Glutamatergic neuron (in vitro differentiated cells): ENCODE measurements around the gene SLC22A3. TPM values are rescaled to one million over a fixed set of nuclear protein-coding genes. Genes with fewer than 3 reads are reported as not detected.

Source experiments
- DNase-seq: peaks from one replicate; pipeline ENCODE4 v3.0.0; 2022
- H3K27ac Mint-ChIP-seq: one replicate; pipeline ENCODE4 v1.8.0; 2020; ENCODE audit warnings: mild to moderate bottlenecking, mixed read lengths, inconsistent platforms; ENCODE audit not compliant: unreplicated experiment
- H3K27me3 Mint-ChIP-seq: one replicate; pipeline ENCODE4 v1.8.0; 2020; ENCODE audit warnings: mild to moderate bottlenecking, moderate library complexity, mixed read lengths, inconsistent platforms; ENCODE audit not compliant: unreplicated experiment
- H3K36me3 Mint-ChIP-seq: one replicate; pipeline ENCODE4 v1.8.0; 2020; ENCODE audit warnings: mild to moderate bottlenecking, mixed read lengths, inconsistent platforms; ENCODE audit not compliant: unreplicated experiment
- H3K4me1 Mint-ChIP-seq: one replicate; pipeline ENCODE4 v1.8.0; 2020; ENCODE audit warnings: mild to moderate bottlenecking, low read depth, mixed read lengths, inconsistent platforms; ENCODE audit not compliant: unreplicated experiment
- H3K4me3 Mint-ChIP-seq: one replicate; pipeline ENCODE4 v1.8.0; 2020; ENCODE audit warnings: mild to moderate bottlenecking, mixed read lengths, inconsistent platforms; ENCODE audit not compliant: unreplicated experiment
- H3K9me3 Mint-ChIP-seq: one replicate; pipeline ENCODE4 v1.8.0; 2020; ENCODE audit warnings: mild to moderate bottlenecking, moderate library complexity, mixed read lengths, inconsistent platforms; ENCODE audit not compliant: unreplicated experiment
- CTCF ChIP-seq: fragments of 200-600 bp; sonication (generic); IDR thresholded peaks from one replicate; pipeline ENCODE4 v1.5.0; 2021; ENCODE audit not compliant: partially characterized antibody, unreplicated experiment
- total RNA-seq: library from RNA; stranded (reverse); fragmentation: NEBNext Ultra II Directional; extraction: Animal tissue kit (Norgen Biotek cat#: 25700); gene quantifications from one replicate; pipeline ENCODE4 v1.2.1, GENCODE V29; 2021; ENCODE audit not compliant: unreplicated experiment

SLC22A3 gene
- total RNA-seq, 1 donor from 2014 or later = not detected

GRCh38 chr6:160376445-160376844, 28.3 kb downstream of the SLC22A3 start:
- Mint-ChIP-seq H3K27me3 (peaks cover 8% of the 10 kb centered on the region), H3K36me3 (no peaks in the 10 kb centered on the region), H3K4me1 (no peaks in the 10 kb centered on the region), H3K9me3 (no peaks in the 10 kb centered on the region), H3K27ac (no peak overlapping the region), H3K4me3 (no peak overlapping the region)
- no peak for DNase-seq
- TF ChIP-seq CTCF = no peak

GRCh38 chr6:160378218-160378617, 30.0 kb downstream of the SLC22A3 start:
- Mint-ChIP-seq H3K36me3 (no peaks in the 10 kb centered on the region), H3K4me3 (no peak overlapping the region), H3K27ac (no peak overlapping the region), H3K4me1 (no peaks in the 10 kb centered on the region), H3K27me3 (peaks cover 7% of the 10 kb centered on the region), H3K9me3 (no peaks in the 10 kb centered on the region)
- TF ChIP-seq CTCF = no peak
- DNase-seq = no peak

- Mint-ChIP-seq H3K36me3 (no peaks in the 10 kb centered on the region), H3K9me3 (no peaks in the 10 kb centered on the region), H3K27ac (no peak overlapping the region), H3K27me3 (peaks cover 7% of the 10 kb centered on the region), H3K4me3 (no peak overlapping the region), H3K4me1 (no peaks in the 10 kb centered on the region)
- TF ChIP-seq CTCF = no peak
- DNase-seq = no peak
These were observed 30.7 kb downstream of the SLC22A3 start for GRCh38 chr6:160378882-160379281.

- no peak for DNase-seq
- Mint-ChIP-seq H3K4me3 (no peak overlapping the region), H3K27me3 (peaks cover 6% of the 10 kb centered on the region), H3K27ac (no peak overlapping the region), H3K9me3 (no peaks in the 10 kb centered on the region), H3K4me1 (no peaks in the 10 kb centered on the region), H3K36me3 (no peaks in the 10 kb centered on the region)
- TF ChIP-seq CTCF = no peak
These were observed 31.3 kb downstream of the SLC22A3 start for GRCh38 chr6:160379466-160379865.

- TF ChIP-seq CTCF = no peak
- no peak for DNase-seq
- Mint-ChIP-seq H3K36me3 (no peaks in the 10 kb centered on the region), H3K4me3 (no peak overlapping the region), H3K9me3 (no peaks in the 10 kb centered on the region), H3K4me1 (no peaks in the 10 kb centered on the region), H3K27ac (no peak overlapping the region), H3K27me3 (no peaks in the 10 kb centered on the region)
These were observed 34.8 kb downstream of the SLC22A3 start for GRCh38 chr6:160382946-160383345.
